GM06990 (cell line): Measurements from ENCODE around the gene CDH26.

Experiments used
- DNase-seq: peaks from one replicate; pipeline ENCODE4 v3.0.0-alpha.2; 2011; ENCODE audit not compliant: insufficient read length; ENCODE audit errors: extremely low read depth
- H3K27me3 ChIP-seq: replicated peaks from 2 replicates; pipeline ENCODE4 v1.6.0; 2011; ENCODE audit warnings: low read length; ENCODE audit not compliant: control insufficient read depth, insufficient read depth
- H3K36me3 ChIP-seq: 2 replicates; pipeline ENCODE4 v1.5.1; 2011; ENCODE audit warnings: low read length; ENCODE audit not compliant: control insufficient read depth, insufficient read depth
- H3K4me3 ChIP-seq: replicated peaks from 2 replicates; pipeline ENCODE4 v1.5.1; 2011; ENCODE audit warnings: low read depth, mild to moderate bottlenecking, control low read depth, low read length
- CTCF ChIP-seq: IDR thresholded peaks from 2 replicates; pipeline ENCODE4 v1.5.1; 2011; ENCODE audit warnings: low read length, control low read depth, mild to moderate bottlenecking, inconsistent platforms; ENCODE audit not compliant: insufficient read depth, poor library complexity, severe bottlenecking

Gene CDH26

GRCh38 chr20:60022849-60023248, 64.6 kb downstream of the CDH26 start:
- Histone ChIP-seq H3K27me3 (no peaks in the 10 kb centered on the region), H3K4me3 (no peak overlapping the region), H3K36me3 (no peaks in the 10 kb centered on the region)
- TF ChIP-seq CTCF = no peak
- DNase-seq = no peak

- no peak for DNase-seq
- Histone ChIP-seq H3K27me3 (no peaks in the 10 kb centered on the region), H3K4me3 (no peak overlapping the region), H3K36me3 (no peaks in the 10 kb centered on the region)
- no peak for TF ChIP-seq CTCF
Observed at GRCh38 chr20:60024245-60024644, 66.0 kb downstream of the CDH26 start.

GRCh38 chr20:60024801-60025200, 66.6 kb downstream of the CDH26 start:
- TF ChIP-seq CTCF = no peak
- DNase-seq = no peak
- H3K27me3 ChIP-seq = no peaks in the 10 kb centered on the region
- no peaks in the 10 kb centered on the region for H3K36me3 ChIP-seq
- no peak overlapping the region for H3K4me3 ChIP-seq

- Histone ChIP-seq H3K36me3 (no peaks in the 10 kb centered on the region), H3K4me3 (no peak overlapping the region), H3K27me3 (no peaks in the 10 kb centered on the region)
- no peak for DNase-seq
- TF ChIP-seq CTCF = no peak
Observed at GRCh38 chr20:60026010-60026409, 67.8 kb downstream of the CDH26 start.

- Histone ChIP-seq H3K27me3 (no peaks in the 10 kb centered on the region), H3K4me3 (no peak overlapping the region), H3K36me3 (no peaks in the 10 kb centered on the region)
- no peak for TF ChIP-seq CTCF
- no peak for DNase-seq
Observed at GRCh38 chr20:60030471-60030870, 72.2 kb downstream of the CDH26 start.

GRCh38 chr20:60031107-60031506, 72.9 kb downstream of the CDH26 start:
- Histone ChIP-seq H3K27me3 (no peaks in the 10 kb centered on the region), H3K36me3 (no peaks in the 10 kb centered on the region), H3K4me3 (no peak overlapping the region)
- TF ChIP-seq CTCF = no peak
- no peak for DNase-seq
